Germinal center (tissue), 1 donor: ENCODE measurements around the gene ISG20.
A peak's percentile ranks its signal among the peaks of the same experiment; 100 is the strongest.

Experiments used
- DNase-seq: peaks from one replicate; pipeline ENCODE4 v3.0.0; 2012; ENCODE audit warnings: mixed read lengths, low spot score

Gene ISG20

GRCh38 chr15:88638626-88639372 is at the start of gene ISG20:
Gene ISG20, plus strand, starts transcription at chr15:88639016. Its CDS starts 351 bp downstream, at chr15:88639367.
- peak; percentile 92 for DNase-seq

- no peak for DNase-seq
Measured at GRCh38 chr15:88590759-88591158, 48.1 kb upstream of the ISG20 start.

GRCh38 chr15:88591384-88591783 is 47.4 kb upstream of the ISG20 start:
- no peak for DNase-seq

- DNase-seq = no peak
Measured at GRCh38 chr15:88603885-88604284, 34.9 kb upstream of the ISG20 start.

GRCh38 chr15:88604381-88605188 is 34.2 kb upstream of the ISG20 start:
- DNase-seq = no peak

- no peak for DNase-seq
Measured at GRCh38 chr15:88605189-88606069, 33.4 kb upstream of the ISG20 start.

- DNase-seq = no peak
Measured at GRCh38 chr15:88606070-88606794, 32.6 kb upstream of the ISG20 start.

- no peak for DNase-seq
Measured at GRCh38 chr15:88607951-88608350, 30.9 kb upstream of the ISG20 start.

- no peak for DNase-seq
Measured at GRCh38 chr15:88608607-88609181, 30.1 kb upstream of the ISG20 start.

- no peak for DNase-seq
Measured at GRCh38 chr15:88609344-88610090, 29.3 kb upstream of the ISG20 start.

GRCh38 chr15:88610701-88611231 is 28.1 kb upstream of the ISG20 start:
- no peak for DNase-seq

- DNase-seq = no peak
Measured at GRCh38 chr15:88612186-88612796, 26.5 kb upstream of the ISG20 start.

- no peak for DNase-seq
Measured at GRCh38 chr15:88613074-88613944, 25.5 kb upstream of the ISG20 start.

GRCh38 chr15:88615303-88616107 is 23.3 kb upstream of the ISG20 start:
- no peak for DNase-seq

GRCh38 chr15:88616240-88616639 is 22.6 kb upstream of the ISG20 start:
- DNase-seq = no peak

GRCh38 chr15:88617031-88617722 is 21.6 kb upstream of the ISG20 start:
- no peak for DNase-seq

GRCh38 chr15:88617790-88618189 is 21.0 kb upstream of the ISG20 start:
- DNase-seq = no peak
